HL-60 (cell line): ENCODE measurements around the gene CSTF2T.

Experiments
- DNase-seq, 2 experiments: peaks; one replicate each; pipeline ENCODE4 v3.0.0-alpha.2; 2010 to 2020; ENCODE audit warnings: low read depth in 1 of 2, low spot score in 1 of 2
- H3K27ac ChIP-seq: fragments of 250-450 bp; sonication (Bioruptor Pico); replicated peaks from 2 replicates; pipeline ENCODE4 v1.5.1; 2020; ENCODE audit warnings: mild to moderate bottlenecking, moderate library complexity
- H3K27me3 ChIP-seq: fragments of 250-450 bp; sonication (Bioruptor Pico); 2 replicates; pipeline ENCODE4 v1.5.1; 2021; ENCODE audit warnings: mild to moderate bottlenecking, moderate library complexity; ENCODE audit not compliant: insufficient read depth, poor library complexity, severe bottlenecking
- H3K4me3 ChIP-seq: replicated peaks from 2 replicates; pipeline ENCODE4 v1.5.1; 2011; ENCODE audit warnings: mild to moderate bottlenecking, control low read depth, low read length; ENCODE audit not compliant: insufficient read depth
- CTCF ChIP-seq: IDR thresholded peaks from one replicate; pipeline ENCODE4 v1.5.1; 2011; ENCODE audit warnings: low read length, control low read depth, inconsistent platforms; ENCODE audit not compliant: insufficient read depth
- GABPA ChIP-seq: IDR thresholded peaks from 2 replicates; pipeline ENCODE4 v1.6.1; 2012; ENCODE audit warnings: low read depth
- POLR2AphosphoS5 ChIP-seq: IDR thresholded peaks from 2 replicates; pipeline ENCODE4 v1.6.1; 2012; ENCODE audit warnings: low read depth
- REST ChIP-seq: IDR thresholded peaks from 2 replicates; pipeline ENCODE4 v1.6.1; 2012; ENCODE audit warnings: low read depth; ENCODE audit not compliant: insufficient replicate concordance
- SPI1 ChIP-seq: IDR thresholded peaks from 2 replicates; pipeline ENCODE4 v1.6.1; 2012; ENCODE audit warnings: low read depth, mild to moderate bottlenecking, borderline replicate concordance

The CSTF2T gene

GRCh38 chr10:51699145-51699474 lies 285 bp downstream of the CSTF2T start:
- H3K27ac ChIP-seq: peak overlapping the region; percentile 99
- no peaks in the 10 kb centered on the region for H3K27me3 ChIP-seq
- no peak for DNase-seq
- TF ChIP-seq SPI1 (no peak), GABPA (no peak), POLR2AphosphoS5 (no peak), CTCF (no peak), REST (no peak)
- H3K4me3 ChIP-seq: peak overlapping the region; percentile 73

DNA sequence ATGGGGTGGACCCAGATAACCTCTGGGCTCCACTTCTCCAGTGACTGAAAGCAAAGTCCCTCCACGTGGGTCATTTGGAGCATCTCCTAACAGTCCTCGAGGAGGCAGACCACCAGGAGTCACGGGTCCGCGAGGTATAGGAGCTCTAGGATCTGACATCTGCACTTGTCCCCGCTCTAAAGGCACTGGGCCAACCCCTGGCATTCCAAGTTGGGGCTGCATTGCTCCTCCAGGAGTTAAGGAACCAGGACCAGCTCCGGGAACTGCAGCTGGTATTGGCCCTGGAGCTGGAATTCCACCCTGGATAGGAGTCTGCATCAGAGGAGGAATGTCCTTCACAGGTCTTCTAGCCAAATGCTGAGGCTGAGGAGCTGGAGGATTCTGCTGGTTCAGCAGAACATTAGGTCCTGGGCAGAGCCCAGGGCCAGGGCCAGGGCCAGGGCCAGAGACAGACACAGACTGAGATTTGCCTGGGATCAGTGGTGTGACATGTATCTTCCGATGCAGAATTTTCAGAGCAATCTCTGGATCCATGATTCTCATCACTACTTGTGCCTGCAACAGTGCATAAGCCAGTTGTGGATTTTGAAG lies 827 bp downstream of the CSTF2T start:
- no peaks in the 10 kb centered on the region for H3K27me3 ChIP-seq
- no peak for DNase-seq
- peak overlapping the region; percentile 99 for H3K27ac ChIP-seq
- no peak for TF ChIP-seq CTCF
- TF ChIP-seq SPI1: no peak
- TF ChIP-seq REST: no peak
- TF ChIP-seq GABPA: no peak
- no peak for TF ChIP-seq POLR2AphosphoS5
- H3K4me3 ChIP-seq: peak overlapping the region; percentile 73

DNA sequence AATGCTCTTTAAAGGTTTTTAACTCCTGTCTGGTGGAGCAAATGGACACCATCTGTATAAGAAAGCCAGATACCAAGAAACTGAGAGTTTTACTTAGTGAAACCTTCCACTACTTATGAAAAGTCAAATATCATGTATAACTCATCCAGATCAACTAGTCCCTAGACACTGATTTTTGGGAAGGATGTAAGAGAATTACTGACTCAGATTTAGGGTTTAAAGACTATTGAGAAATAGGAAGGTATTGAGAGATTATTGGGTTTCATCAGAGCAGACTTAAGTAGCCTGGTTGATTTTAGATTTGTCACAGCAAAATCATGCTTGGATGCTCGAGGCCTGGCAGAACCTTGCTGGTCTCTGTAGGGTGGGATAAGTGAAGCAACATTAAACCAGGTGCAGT lies 3.1 kb downstream of the CSTF2T start:
- peak in 1 of 2 experiments; percentile 24 for DNase-seq
- no peak overlapping the region for H3K27ac ChIP-seq
- TF ChIP-seq CTCF (no peak), GABPA (no peak), POLR2AphosphoS5 (no peak), SPI1 (no peak), REST (no peak)
- H3K4me3 ChIP-seq: no peak overlapping the region
- H3K27me3 ChIP-seq: no peaks in the 10 kb centered on the region
